SK-N-SH treated with all-trans-retinoic acid at 6 μM for 48 hours (cell line): ENCODE measurements around the gene COL6A5.

Source experiments
- ESRRG ChIP-seq: fragments of 250-450 bp; sonication (Bioruptor Pico); IDR thresholded peaks from 2 replicates; pipeline ENCODE4 v1.6.1; 2021; ENCODE audit warnings: mild to moderate bottlenecking
- ZFP30 ChIP-seq: fragments of 450-650 bp; formaldehyde crosslinking; IDR thresholded peaks from 2 replicates; pipeline ENCODE4 v1.5.0; 2022; ENCODE audit warnings: mild to moderate bottlenecking, moderate library complexity
- ZNF565 ChIP-seq: fragments of 450-650 bp; formaldehyde crosslinking; conservative IDR thresholded peaks from 2 replicates; pipeline ENCODE4 v1.5.0; 2020; ENCODE audit warnings: low read depth, mild to moderate bottlenecking, moderate library complexity
- ZNF70 ChIP-seq: fragments of 450-650 bp; formaldehyde crosslinking; IDR thresholded peaks from 2 replicates; pipeline ENCODE4 v1.5.0; 2020; ENCODE audit warnings: mild to moderate bottlenecking, moderate library complexity
- TF ChIP-seq, protein P1 (sequence below): fragments of 250-450 bp; sonication (Bioruptor Pico); IDR thresholded peaks from 2 replicates; pipeline ENCODE4 v1.8.0; 2020; ENCODE audit warnings: mild to moderate bottlenecking, moderate library complexity, borderline replicate concordance

DNA sequence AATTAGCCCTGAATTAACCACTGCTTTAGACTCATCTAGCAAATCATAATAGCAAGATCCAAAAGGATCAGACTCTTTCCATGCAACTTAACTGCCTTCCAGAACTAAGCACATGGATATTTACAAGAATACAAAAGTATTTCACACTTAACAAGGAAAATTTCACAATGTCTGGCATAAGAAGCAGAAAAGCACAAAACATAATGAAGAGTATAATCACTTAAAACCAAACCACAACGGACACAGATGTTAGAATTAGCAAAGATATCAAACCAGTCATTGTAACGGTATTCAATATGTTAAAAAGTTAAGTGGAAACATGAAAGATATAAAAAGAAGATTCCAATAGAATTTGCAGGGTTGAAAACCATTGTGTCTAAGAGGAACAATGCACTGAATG is 120.0 kb downstream of the COL6A5 start:
- TF ChIP-seq ZFP30 = no peak
- TF ChIP-seq ZNF565 (CRISPR knock-in tag) = no peak
- TF ChIP-seq ESRRG = no peak
- no peak for TF ChIP-seq ZNF70 (CRISPR knock-in tag)
- TF ChIP-seq, protein P1, sequence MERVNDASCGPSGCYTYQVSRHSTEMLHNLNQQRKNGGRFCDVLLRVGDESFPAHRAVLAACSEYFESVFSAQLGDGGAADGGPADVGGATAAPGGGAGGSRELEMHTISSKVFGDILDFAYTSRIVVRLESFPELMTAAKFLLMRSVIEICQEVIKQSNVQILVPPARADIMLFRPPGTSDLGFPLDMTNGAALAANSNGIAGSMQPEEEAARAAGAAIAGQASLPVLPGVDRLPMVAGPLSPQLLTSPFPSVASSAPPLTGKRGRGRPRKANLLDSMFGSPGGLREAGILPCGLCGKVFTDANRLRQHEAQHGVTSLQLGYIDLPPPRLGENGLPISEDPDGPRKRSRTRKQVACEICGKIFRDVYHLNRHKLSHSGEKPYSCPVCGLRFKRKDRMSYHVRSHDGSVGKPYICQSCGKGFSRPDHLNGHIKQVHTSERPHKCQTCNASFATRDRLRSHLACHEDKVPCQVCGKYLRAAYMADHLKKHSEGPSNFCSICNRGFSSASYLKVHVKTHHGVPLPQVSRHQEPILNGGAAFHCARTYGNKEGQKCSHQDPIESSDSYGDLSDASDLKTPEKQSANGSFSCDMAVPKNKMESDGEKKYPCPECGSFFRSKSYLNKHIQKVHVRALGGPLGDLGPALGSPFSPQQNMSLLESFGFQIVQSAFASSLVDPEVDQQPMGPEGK = no peak
